Stomach (tissue), 19 donors: ENCODE measurements around the gene LRCH4. TPM values are rescaled to one million over a fixed set of nuclear protein-coding genes. Genes with fewer than 3 reads are reported as not detected.

ENCODE experiments used
- DNase-seq, 2 donors: peaks; one replicate each; pipeline versions ENCODE4 v3.0.0 to v3.0.0-alpha.2; 2013 to 2019
- H3K27ac ChIP-seq, 5 donors: fragments of 200-600 bp in 4 of 5; sonication (generic) in 4 of 5; one replicate each; pipeline ENCODE4 v1.5.1; 2013 to 2019; ENCODE audit warnings: mild to moderate bottlenecking in 1 of 5, moderate library complexity in 1 of 5
- H3K27me3 ChIP-seq, 3 donors: fragments of 200-600 bp; sonication (generic); one replicate each; pipeline ENCODE4 v1.5.1; 2017 to 2019; ENCODE audit warnings: mixed run types in 1 of 3
- H3K36me3 ChIP-seq, 4 donors: fragments of 200-600 bp; sonication (generic); 1 replicate in 3 of 4; 2 replicates in 1 of 4; pipeline ENCODE4 v1.5.1; 2016 to 2019
- H3K4me1 ChIP-seq, 4 donors: fragments of 200-600 bp; sonication (generic); one replicate each; pipeline ENCODE4 v1.5.1; 2016 to 2019
- H3K4me3 ChIP-seq, 4 donors: fragments of 200-600 bp; sonication (generic) in 3 of 4; one replicate each; pipeline ENCODE4 v1.5.1; 2016 to 2019; ENCODE audit warnings: mild to moderate bottlenecking in 1 of 4
- H3K9me3 ChIP-seq, 4 donors: fragments of 200-600 bp; sonication (generic); one replicate each; pipeline ENCODE4 v1.5.1; 2016 to 2019
- CTCF ChIP-seq, 7 experiments: fragments of 450-650 bp in 4 of 7; fragments of 200-600 bp in 3 of 7; sonication (generic) in 3 of 7; IDR thresholded peaks; one replicate each; pipeline ENCODE4 v1.5.1; 2016 to 2019; ENCODE audit warnings: antibody characterized with exemption in 7 of 7, control low read depth in 2 of 7, mild to moderate bottlenecking in 1 of 7
- EP300 ChIP-seq: sonication (generic); formaldehyde crosslinking; IDR thresholded peaks from one replicate; pipeline ENCODE4 v1.6.1; 2017; ENCODE audit warnings: antibody characterized with exemption
- POLR2A ChIP-seq, 4 donors: fragments of 450-650 bp; IDR thresholded peaks; one replicate each; pipeline ENCODE4 v1.6.1; 2016; ENCODE audit warnings: antibody characterized with exemption in 4 of 4, control low read depth in 2 of 4, mild to moderate bottlenecking in 1 of 4, moderate library complexity in 1 of 4
- POLR2AphosphoS5 ChIP-seq, 3 donors: sonication (generic); formaldehyde crosslinking; IDR thresholded peaks; one replicate each; pipeline ENCODE4 v1.6.1; 2016; ENCODE audit warnings: antibody characterized with exemption in 3 of 3
- WGBS, 5 donors: extraction: QIAGEN DNeasy Blood & Tissue Kit in 3 of 5; methylation state at CpG; one replicate each; pipeline versions ENCODE4 v1.1.5 to v1.1.7; 2013 to 2018; 5-methylcytosine and 5-hydroxymethylcytosine counted together
- intact Hi-C: fragments of 100-400 bp; cut with DNase I; formaldehyde crosslinking; loops from one replicate; pipeline ENCODE4 v1.15.1; 2023; ENCODE audit warnings: low total_unique reads
- long read RNA-seq, 10 donors: transcript quantifications; one replicate each; lab custom pipeline, GENCODE V29; 2026
- polyA plus RNA-seq, 3 donors: library from polyadenylated mRNA; stranded (reverse); fragments of 200-250 nt; gene quantifications; one replicate each; pipeline ENCODE4 v1.2.3, GENCODE V29; 2013
- total RNA-seq, 5 donors: library from RNA; depleted of rRNA; stranded (reverse); fragments of >200 nt; gene quantifications; one replicate each; pipeline versions ENCODE4 v1.1.0 to v1.2.3, GENCODE V29; 2014 to 2016
- donor health status: healthy with polysubstance abuse.
- donor health status: Bipolar disorder and iron deficiency.
- donor health status: healthy.

The LRCH4 gene
- total RNA-seq (100 to 1,000 TPM in 3 of 5 donors, 10 to 100 TPM in 2; 23.7 to 263 (median 154) TPM), polyA plus RNA-seq (10 to 100 TPM; 23.5 to 39.5 (median 26.0) TPM)
- long read RNA-seq, donor 1, partial matches to known transcripts = 0 of 2 reads
- long read RNA-seq, donor 1, other reads (novel, unspliced or antisense) = 0 of 2 reads
- long read RNA-seq, donor 2 = 0 reads
- long read RNA-seq, donor 3, partial matches to known transcripts = 0 of 2 reads
- long read RNA-seq, donor 3, other reads (novel, unspliced or antisense) = 0 of 2 reads
- long read RNA-seq, donor 4 = 0 reads
- long read RNA-seq, donor 5, partial matches to known transcripts = 0 of 2 reads
- long read RNA-seq, donor 5, other reads (novel, unspliced or antisense) = 0 of 2 reads
- long read RNA-seq, donor 6, partial matches to known transcripts = 0 of 5 reads
- long read RNA-seq, donor 6, other reads (novel, unspliced or antisense) = 0 of 5 reads
- long read RNA-seq, donor 7, partial matches to known transcripts = 0 of 4 reads
- long read RNA-seq, donor 7, other reads (novel, unspliced or antisense) = 0 of 4 reads
- long read RNA-seq, donor 8, partial matches to known transcripts = 0 of 6 reads
- long read RNA-seq, donor 8, other reads (novel, unspliced or antisense) = 0 of 6 reads
- long read RNA-seq, donor 9, partial matches to known transcripts = 0 of 2 reads
- long read RNA-seq, donor 9, other reads (novel, unspliced or antisense) = 0 of 2 reads
- long read RNA-seq, donor 10, partial matches to known transcripts = 0 of 1 reads
- long read RNA-seq, donor 10, other reads (novel, unspliced or antisense) = 0 of 1 reads

GRCh38 chr7:100585511-100586265 is at the start of gene LRCH4:
LRCH4 (minus strand) TSS chr7:100586129; CDS start chr7:100586100, 29 bp downstream.
- peak; percentile 73 to 82 for DNase-seq
- intact Hi-C loops = no loop called here
- peak within 1 kb of the TSS; percentile 88 to 97 (median 90) for H3K4me3 ChIP-seq

GRCh38 chr7:100632951-100633717 is 47.2 kb upstream of the LRCH4 start:
- intact Hi-C loops = no loop called here
- no peaks in the 10 kb centered on the region for H3K36me3 ChIP-seq
- H3K4me3 ChIP-seq = peak overlapping the region; percentile 48 to 60 (median 55)
- H3K27me3 ChIP-seq = peaks cover 0 to 47% (median 7%) of the 10 kb centered on the region in 3 donors
- 1 to 4% (median 2%) methylated on average over 17 to 72 of the region's 72 CpGs for WGBS, 5 donors
- H3K4me1 ChIP-seq = peaks cover 9 to 14% (median 12%) of the 10 kb centered on the region in 4 donors
- no peaks in the 10 kb centered on the region for H3K9me3 ChIP-seq
- peak; percentile 61 to 82 for DNase-seq
- H3K27ac ChIP-seq = peak overlapping the region in 3 of 5 donors; percentile 10 to 38 (median 38)
- TF ChIP-seq CTCF (IDR thresholded peaks at IDR 0.05) = peak in 4 of 7 experiments; percentile 13 to 53 (median 24)
- no peak for TF ChIP-seq EP300

More at GRCh38 chr7:100585511-100586265, at the start of gene LRCH4:
- H3K27me3 ChIP-seq = peaks cover 0 to 16% (median 0%) of the 10 kb centered on the region in 3 donors
- peaks cover 17 to 22% (median 20%) of the 10 kb centered on the region in 4 donors for H3K36me3 ChIP-seq
- TF ChIP-seq CTCF (IDR thresholded peaks at IDR 0.05) (no peak), EP300 (peak; percentile 39), POLR2A (IDR thresholded peaks at IDR 0.05) (peak in 2 of 4 donors; percentile 92 to 96), POLR2AphosphoS5 (IDR thresholded peaks at IDR 0.05) (peak; percentile 95 to 99 (median 98))
- WGBS, 5 donors = 0 to 1% (median 0%) methylated on average over 23 to 61 of the region's 61 CpGs
- H3K4me1 ChIP-seq = peaks cover 35 to 54% (median 49%) of the 10 kb centered on the region in 4 donors
- peak within 1 kb of the TSS; percentile 95 to 99 (median 99) for H3K27ac ChIP-seq
- H3K9me3 ChIP-seq = no peaks in the 10 kb centered on the region

DNA sequence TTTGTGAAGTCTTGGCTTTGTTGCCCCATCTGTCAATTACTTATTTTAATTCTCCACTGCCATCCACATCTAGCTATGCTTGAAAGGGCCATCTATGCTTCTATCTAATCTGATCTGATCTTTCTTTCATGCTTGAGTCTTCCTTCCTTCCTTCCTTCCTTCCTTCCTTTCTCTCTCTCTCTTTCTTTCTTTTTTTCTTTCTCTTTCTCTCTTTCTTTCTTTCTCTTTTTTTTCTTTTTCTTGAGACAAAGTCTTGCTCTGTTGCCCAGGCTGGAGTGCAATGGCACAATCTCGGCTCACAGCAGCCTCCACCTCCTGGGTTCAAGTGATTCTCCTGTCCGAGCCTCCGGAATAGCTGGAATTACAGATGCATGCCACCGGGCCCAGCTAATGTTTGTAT is 44.1 kb upstream of the LRCH4 start:
- H3K27me3 ChIP-seq = peaks cover 0 to 58% (median 7%) of the 10 kb centered on the region in 3 donors
- WGBS, 5 donors = 88 to 93% (median 92%) methylated on average over 4 of the region's 4 CpGs
- no peak overlapping the region for H3K27ac ChIP-seq
- DNase-seq = no peak
- TF ChIP-seq POLR2AphosphoS5 (IDR thresholded peaks at IDR 0.05) (no peak), EP300 (no peak), CTCF (IDR thresholded peaks at IDR 0.05) (no peak), POLR2A (IDR thresholded peaks at IDR 0.05) (no peak)
- no peaks in the 10 kb centered on the region for H3K9me3 ChIP-seq
- peaks cover 19 to 27% (median 24%) of the 10 kb centered on the region in 4 donors for H3K4me1 ChIP-seq
- no peak overlapping the region for H3K4me3 ChIP-seq
- intact Hi-C loops = no loop called here
- H3K36me3 ChIP-seq = no peaks in the 10 kb centered on the region
